GM12878 (cell line): ENCODE data around the gene ADGRL3. TPM values are rescaled to one million over a fixed set of nuclear protein-coding genes. Genes with fewer than 3 reads are reported as not detected.

Experiments
- BHLHE40 ChIP-seq, 2 experiments: fragments of 450-650 bp in 1 of 2; IDR thresholded peaks; 2 replicates each; pipeline ENCODE4 v1.6.1; 2011 to 2017; ENCODE audit warnings: low read depth in 2 of 2, borderline replicate concordance in 1 of 2, improper control_type of control experiment in 1 of 2, low read length in 1 of 2, mild to moderate bottlenecking in 1 of 2
- CEBPB ChIP-seq, 2 experiments: fragments of 150-350 bp in 1 of 2; IDR thresholded peaks; 2 replicates each; pipeline ENCODE4 v1.6.1; 2012 to 2014; ENCODE audit warnings: low read depth in 2 of 2, low read length in 2 of 2, borderline replicate concordance in 1 of 2, inconsistent platforms in 1 of 2
- E4F1 ChIP-seq: fragments of 450-650 bp; IDR thresholded peaks from 2 replicates; pipeline ENCODE4 v1.6.1; 2018; ENCODE audit warnings: borderline replicate concordance, mild to moderate bottlenecking; ENCODE audit not compliant: partially characterized antibody
- GABPA ChIP-seq: IDR thresholded peaks from 2 replicates; pipeline ENCODE4 v1.6.1; 2014; ENCODE audit warnings: antibody characterized with exemption, low read depth, mild to moderate bottlenecking, inconsistent platforms
- IKZF1 ChIP-seq: fragments of 450-650 bp; conservative IDR thresholded peaks from 2 replicates; pipeline ENCODE4 v1.6.1; 2017; ENCODE audit warnings: antibody characterized with exemption, mild to moderate bottlenecking
- PML ChIP-seq: IDR thresholded peaks from 2 replicates; pipeline ENCODE4 v1.6.1; 2012; ENCODE audit warnings: low read length, inconsistent platforms
- STAT3 ChIP-seq: IDR thresholded peaks from 2 replicates; pipeline ENCODE4 v1.6.1; 2011; ENCODE audit warnings: low read depth, low read length, improper control_type of control experiment
- ZNF592 ChIP-seq: fragments of 450-650 bp; IDR thresholded peaks from 2 replicates; pipeline ENCODE4 v1.6.1; 2017; ENCODE audit warnings: mild to moderate bottlenecking, moderate library complexity
- polyA plus RNA-seq, 11 experiments: library from polyadenylated mRNA; depleted of rRNA in 4 of 11; unstranded in 6 of 11; stranded (reverse) in 5 of 11; fragments of >200 nt; fragmentation: Nextera tagmentation in 4 of 11; fragmentation: Illumina TruSeq in 1 of 11; extraction: Ambion mirVana in 4 of 11; extraction: Trizol in 1 of 11; gene quantifications; 1 replicate in 1 of 11; 2 replicates in 10 of 11; pipeline versions ENCODE4 v1.2.1 to v1.2.3, GENCODE V29; 2011 to 2016; ENCODE audit warnings: inconsistent platforms in 2 of 11, missing spikeins in 2 of 11, low read depth in 1 of 11
- total RNA-seq, 4 experiments: library from RNA; depleted of rRNA in 3 of 4; stranded (reverse); fragments of >200 nt in 3 of 4; fragmentation: Illumina TruSeq in 1 of 4; extraction: Trizol in 1 of 4; gene quantifications; 2 replicates each; pipeline versions ENCODE4 v1.2.1 to v1.2.3, GENCODE V29; 2013 to 2021
- TF ChIP-seq, protein P1 (sequence below): fragments of 450-650 bp; formaldehyde crosslinking; IDR thresholded peaks from 2 replicates; pipeline ENCODE4 v1.4.0; 2022; ENCODE audit warnings: mild to moderate bottlenecking, moderate library complexity
- TF ChIP-seq, protein P2 (sequence below): IDR thresholded peaks from 2 replicates; pipeline ENCODE4 v1.6.1; 2012; ENCODE audit warnings: mild to moderate bottlenecking, low read depth, low read length
- TF ChIP-seq, protein P3 (sequence below): fragments of 450-650 bp; IDR thresholded peaks from 2 replicates; pipeline ENCODE4 v1.6.1; 2017; ENCODE audit warnings: borderline replicate concordance

ADGRL3 gene
- total and polyA plus RNA-seq, 10 of the 15 experiments (the other 5 are each of a cell fraction or from before 2014, with no cell fraction given), result 1.1 TPM; not detected in 9

GRCh38 chr4:61890321-61890720 lies 690.2 kb downstream of the ADGRL3 start (continued):
- TF ChIP-seq, protein P1, sequence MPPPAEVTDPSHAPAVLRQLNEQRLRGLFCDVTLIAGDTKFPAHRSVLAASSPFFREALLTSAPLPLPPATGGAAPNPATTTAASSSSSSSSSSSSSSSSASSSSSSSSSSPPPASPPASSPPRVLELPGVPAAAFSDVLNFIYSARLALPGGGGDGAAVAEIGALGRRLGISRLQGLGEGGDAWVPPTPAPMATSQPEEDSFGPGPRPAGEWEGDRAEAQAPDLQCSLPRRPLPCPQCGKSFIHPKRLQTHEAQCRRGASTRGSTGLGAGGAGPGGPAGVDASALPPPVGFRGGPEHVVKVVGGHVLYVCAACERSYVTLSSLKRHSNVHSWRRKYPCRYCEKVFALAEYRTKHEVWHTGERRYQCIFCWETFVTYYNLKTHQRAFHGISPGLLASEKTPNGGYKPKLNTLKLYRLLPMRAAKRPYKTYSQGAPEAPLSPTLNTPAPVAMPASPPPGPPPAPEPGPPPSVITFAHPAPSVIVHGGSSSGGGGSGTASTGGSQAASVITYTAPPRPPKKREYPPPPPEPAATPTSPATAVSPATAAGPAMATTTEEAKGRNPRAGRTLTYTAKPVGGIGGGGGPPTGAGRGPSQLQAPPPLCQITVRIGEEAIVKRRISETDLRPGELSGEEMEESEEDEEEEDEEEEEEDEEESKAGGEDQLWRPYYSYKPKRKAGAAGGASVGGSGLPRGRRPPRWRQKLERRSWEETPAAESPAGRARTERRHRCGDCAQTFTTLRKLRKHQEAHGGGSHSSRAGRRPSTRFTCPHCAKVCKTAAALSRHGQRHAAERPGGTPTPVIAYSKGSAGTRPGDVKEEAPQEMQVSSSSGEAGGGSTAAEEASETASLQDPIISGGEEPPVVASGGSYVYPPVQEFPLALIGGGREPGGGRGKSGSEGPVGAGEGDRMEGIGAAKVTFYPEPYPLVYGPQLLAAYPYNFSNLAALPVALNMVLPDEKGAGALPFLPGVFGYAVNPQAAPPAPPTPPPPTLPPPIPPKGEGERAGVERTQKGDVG (CRISPR knock-in tag), result no peak
- TF ChIP-seq PML (no peak), GABPA (no peak), E4F1 (no peak), IKZF1 (no peak), ZNF592 (no peak), BHLHE40 (IDR thresholded peaks at IDR 0.05; ENCODE audit: borderline replicate concordance in 1 of 2, low read depth in 2 of 2, low read length in 1 of 2) (no peak), CEBPB (IDR thresholded peaks at IDR 0.05; ENCODE audit: borderline replicate concordance in 1 of 2, low read depth in 2 of 2, low read length in 2 of 2) (no peak), STAT3 (no peak)
- TF ChIP-seq, protein P2, sequence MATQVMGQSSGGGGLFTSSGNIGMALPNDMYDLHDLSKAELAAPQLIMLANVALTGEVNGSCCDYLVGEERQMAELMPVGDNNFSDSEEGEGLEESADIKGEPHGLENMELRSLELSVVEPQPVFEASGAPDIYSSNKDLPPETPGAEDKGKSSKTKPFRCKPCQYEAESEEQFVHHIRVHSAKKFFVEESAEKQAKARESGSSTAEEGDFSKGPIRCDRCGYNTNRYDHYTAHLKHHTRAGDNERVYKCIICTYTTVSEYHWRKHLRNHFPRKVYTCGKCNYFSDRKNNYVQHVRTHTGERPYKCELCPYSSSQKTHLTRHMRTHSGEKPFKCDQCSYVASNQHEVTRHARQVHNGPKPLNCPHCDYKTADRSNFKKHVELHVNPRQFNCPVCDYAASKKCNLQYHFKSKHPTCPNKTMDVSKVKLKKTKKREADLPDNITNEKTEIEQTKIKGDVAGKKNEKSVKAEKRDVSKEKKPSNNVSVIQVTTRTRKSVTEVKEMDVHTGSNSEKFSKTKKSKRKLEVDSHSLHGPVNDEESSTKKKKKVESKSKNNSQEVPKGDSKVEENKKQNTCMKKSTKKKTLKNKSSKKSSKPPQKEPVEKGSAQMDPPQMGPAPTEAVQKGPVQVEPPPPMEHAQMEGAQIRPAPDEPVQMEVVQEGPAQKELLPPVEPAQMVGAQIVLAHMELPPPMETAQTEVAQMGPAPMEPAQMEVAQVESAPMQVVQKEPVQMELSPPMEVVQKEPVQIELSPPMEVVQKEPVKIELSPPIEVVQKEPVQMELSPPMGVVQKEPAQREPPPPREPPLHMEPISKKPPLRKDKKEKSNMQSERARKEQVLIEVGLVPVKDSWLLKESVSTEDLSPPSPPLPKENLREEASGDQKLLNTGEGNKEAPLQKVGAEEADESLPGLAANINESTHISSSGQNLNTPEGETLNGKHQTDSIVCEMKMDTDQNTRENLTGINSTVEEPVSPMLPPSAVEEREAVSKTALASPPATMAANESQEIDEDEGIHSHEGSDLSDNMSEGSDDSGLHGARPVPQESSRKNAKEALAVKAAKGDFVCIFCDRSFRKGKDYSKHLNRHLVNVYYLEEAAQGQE, result no peak
- TF ChIP-seq, protein P3, sequence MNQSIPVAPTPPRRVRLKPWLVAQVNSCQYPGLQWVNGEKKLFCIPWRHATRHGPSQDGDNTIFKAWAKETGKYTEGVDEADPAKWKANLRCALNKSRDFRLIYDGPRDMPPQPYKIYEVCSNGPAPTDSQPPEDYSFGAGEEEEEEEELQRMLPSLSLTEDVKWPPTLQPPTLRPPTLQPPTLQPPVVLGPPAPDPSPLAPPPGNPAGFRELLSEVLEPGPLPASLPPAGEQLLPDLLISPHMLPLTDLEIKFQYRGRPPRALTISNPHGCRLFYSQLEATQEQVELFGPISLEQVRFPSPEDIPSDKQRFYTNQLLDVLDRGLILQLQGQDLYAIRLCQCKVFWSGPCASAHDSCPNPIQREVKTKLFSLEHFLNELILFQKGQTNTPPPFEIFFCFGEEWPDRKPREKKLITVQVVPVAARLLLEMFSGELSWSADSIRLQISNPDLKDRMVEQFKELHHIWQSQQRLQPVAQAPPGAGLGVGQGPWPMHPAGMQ, result no peak
